Kidney epithelial cell (primary cell): ENCODE measurements around the gene CD177. TPM values are rescaled to one million over a fixed set of nuclear protein-coding genes. Genes with fewer than 3 reads are reported as not detected.
"Not testable (repeated sequence)": the region's sequence is repeated elsewhere in the genome, so short reads cannot be mapped to it uniquely, and the experiment has no call there.

Source experiments
- DNase-seq: peaks from one replicate; pipeline ENCODE4 v3.0.0-alpha.2; 2010; ENCODE audit warnings: low read depth
- H3K27me3 ChIP-seq: 2 replicates; pipeline ENCODE4 v1.6.0; 2011; ENCODE audit warnings: low read length; ENCODE audit not compliant: control insufficient read depth, insufficient read depth
- H3K36me3 ChIP-seq: 2 replicates; pipeline ENCODE4 v1.5.1; 2011; ENCODE audit warnings: low read length; ENCODE audit not compliant: control insufficient read depth, insufficient read depth
- H3K4me3 ChIP-seq: 2 replicates; pipeline ENCODE4 v1.5.1; 2011; ENCODE audit warnings: low read depth, mild to moderate bottlenecking, control low read depth, low read length
- total RNA-seq: library from RNA; depleted of rRNA; stranded (reverse); fragments of >200 nt; gene quantifications from 2 replicates; pipeline ENCODE4 v1.2.3, GENCODE V29; 2015
- TF ChIP-seq, protein P1 (sequence below): IDR thresholded peaks from 2 replicates; pipeline ENCODE4 v1.5.1; 2011; ENCODE audit warnings: mild to moderate bottlenecking, moderate library complexity, low read length, control low read depth, inconsistent platforms; ENCODE audit not compliant: insufficient read depth, poor library complexity, severe bottlenecking

CD177 gene
- total RNA-seq, 1 donor from 2014 or later: 0.13 TPM

DNA sequence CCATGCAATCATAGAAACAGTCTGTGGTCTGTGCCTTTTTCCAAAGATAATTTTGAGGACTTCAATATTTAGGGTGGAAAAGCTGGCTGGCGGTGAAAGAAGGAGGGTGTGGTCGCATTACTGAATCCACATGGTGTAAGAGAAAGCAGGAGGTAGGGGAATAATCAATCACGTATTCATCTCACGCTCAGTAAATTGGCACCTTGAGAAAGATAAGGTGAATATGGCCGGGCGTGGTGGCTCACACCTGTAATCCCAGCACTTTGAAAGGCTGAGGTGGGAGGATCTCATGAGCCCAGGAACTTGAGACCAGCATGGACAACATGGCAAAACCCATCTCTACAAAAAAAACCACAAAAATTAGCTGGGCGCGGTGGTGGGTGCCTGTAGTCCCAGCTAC is 3.7 kb upstream of the CD177 start:
- not testable (repeated sequence) for H3K4me3 ChIP-seq, DNase-seq, H3K36me3 ChIP-seq
- peaks cover 11% of the 10 kb centered on the region for H3K27me3 ChIP-seq

DNA sequence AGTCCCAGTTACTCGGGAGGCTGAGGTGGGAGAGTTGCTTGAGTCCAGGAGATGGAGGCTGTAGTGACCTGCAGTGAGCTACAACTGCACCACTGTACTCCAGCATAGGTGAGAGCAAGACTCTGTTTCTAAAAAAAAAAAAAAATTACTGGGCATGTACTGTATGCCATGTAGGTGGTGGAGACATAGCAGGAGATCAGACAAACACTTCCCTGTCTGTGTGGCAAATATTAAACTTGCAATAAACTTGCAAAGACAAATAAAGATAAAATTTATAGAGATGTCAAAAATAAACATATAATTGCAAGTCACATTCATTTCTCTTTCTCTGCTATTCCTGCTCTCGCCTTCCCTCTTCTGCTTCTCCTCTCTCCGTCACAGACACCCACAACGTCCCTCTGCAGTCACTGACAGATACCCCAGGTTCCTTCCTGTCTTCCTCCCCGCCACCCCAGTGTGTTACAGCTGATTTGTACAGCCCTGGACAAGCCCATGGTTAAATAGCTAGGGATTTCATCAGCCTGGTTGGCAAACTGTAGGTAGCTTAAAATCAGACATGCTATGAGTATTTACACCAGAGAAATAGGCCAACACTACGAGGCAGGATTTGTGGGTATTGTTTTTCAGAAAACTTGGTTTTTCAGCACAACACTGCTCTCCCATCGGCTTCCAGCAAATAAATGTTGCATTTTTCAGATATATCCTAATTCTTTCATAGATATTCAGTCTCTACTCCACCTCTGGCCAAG is 1.3 kb upstream of the CD177 start:
- no peak for DNase-seq
- H3K36me3 ChIP-seq: no peaks in the 10 kb centered on the region
- no peak overlapping the region for H3K4me3 ChIP-seq
- H3K27me3 ChIP-seq: peaks cover 11% of the 10 kb centered on the region
- TF ChIP-seq, protein P1, sequence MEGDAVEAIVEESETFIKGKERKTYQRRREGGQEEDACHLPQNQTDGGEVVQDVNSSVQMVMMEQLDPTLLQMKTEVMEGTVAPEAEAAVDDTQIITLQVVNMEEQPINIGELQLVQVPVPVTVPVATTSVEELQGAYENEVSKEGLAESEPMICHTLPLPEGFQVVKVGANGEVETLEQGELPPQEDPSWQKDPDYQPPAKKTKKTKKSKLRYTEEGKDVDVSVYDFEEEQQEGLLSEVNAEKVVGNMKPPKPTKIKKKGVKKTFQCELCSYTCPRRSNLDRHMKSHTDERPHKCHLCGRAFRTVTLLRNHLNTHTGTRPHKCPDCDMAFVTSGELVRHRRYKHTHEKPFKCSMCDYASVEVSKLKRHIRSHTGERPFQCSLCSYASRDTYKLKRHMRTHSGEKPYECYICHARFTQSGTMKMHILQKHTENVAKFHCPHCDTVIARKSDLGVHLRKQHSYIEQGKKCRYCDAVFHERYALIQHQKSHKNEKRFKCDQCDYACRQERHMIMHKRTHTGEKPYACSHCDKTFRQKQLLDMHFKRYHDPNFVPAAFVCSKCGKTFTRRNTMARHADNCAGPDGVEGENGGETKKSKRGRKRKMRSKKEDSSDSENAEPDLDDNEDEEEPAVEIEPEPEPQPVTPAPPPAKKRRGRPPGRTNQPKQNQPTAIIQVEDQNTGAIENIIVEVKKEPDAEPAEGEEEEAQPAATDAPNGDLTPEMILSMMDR: no peak

DNA sequence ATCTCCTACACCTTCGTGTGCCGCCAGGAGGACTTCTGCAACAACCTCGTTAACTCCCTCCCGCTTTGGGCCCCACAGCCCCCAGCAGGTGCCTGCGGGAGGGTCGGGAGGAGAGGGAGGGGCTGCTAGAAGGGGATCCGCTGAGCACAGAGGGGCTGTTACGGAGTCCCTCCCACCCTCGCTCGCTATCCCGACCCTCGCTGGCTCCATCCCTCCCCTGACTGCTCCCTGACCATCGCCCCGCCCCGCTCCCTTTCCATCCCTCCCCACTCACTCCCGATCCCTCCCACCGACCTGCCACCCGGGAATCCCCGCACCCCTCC is 780 bp downstream of the CD177 start:
- TF ChIP-seq, protein P1: no peak
- Histone ChIP-seq H3K4me3 (no peak overlapping the region), H3K36me3 (no peaks in the 10 kb centered on the region), H3K27me3 (peaks cover 11% of the 10 kb centered on the region)
- no peak for DNase-seq

- not testable (repeated sequence) for H3K36me3 ChIP-seq, DNase-seq, H3K4me3 ChIP-seq
- peaks cover 11% of the 10 kb centered on the region for H3K27me3 ChIP-seq
Measured at GRCh38 chr19:43356749-43357148, 3.3 kb downstream of the CD177 start.

- H3K27me3 ChIP-seq: no peaks in the 10 kb centered on the region
- no peaks in the 10 kb centered on the region for H3K36me3 ChIP-seq
- H3K4me3 ChIP-seq: no peak overlapping the region
- no peak for DNase-seq
- TF ChIP-seq, protein P1: no peak
Measured at GRCh38 chr19:43362179-43362578, 8.7 kb downstream of the CD177 start.

DNA sequence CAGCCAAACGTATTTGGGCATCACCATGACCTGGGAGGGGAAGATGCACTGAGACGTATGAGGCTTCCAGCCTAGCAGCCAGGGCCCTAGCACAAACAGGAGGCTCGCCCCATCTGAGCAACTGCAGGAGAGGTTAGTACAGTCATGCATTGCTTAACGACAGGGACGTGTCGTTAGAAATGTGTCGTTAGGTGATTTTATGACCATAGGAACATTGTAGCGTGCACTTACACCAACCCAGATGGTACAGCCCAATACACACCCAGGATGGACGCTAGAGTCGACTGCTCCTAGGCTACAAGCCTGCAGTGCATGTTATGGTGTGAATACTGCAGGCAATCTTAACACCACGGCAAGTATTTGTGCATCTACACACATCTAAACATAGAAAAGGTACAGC is 9.3 kb downstream of the CD177 start:
- no peaks in the 10 kb centered on the region for H3K36me3 ChIP-seq
- TF ChIP-seq, protein P1: no peak
- no peak for DNase-seq

GRCh38 chr19:43365677-43366076 is 12.2 kb downstream of the CD177 start:
- DNase-seq, H3K27me3 ChIP-seq, H3K36me3 ChIP-seq, H3K4me3 ChIP-seq: not testable (repeated sequence)

More for the DNA sequence above, 9.3 kb downstream of the CD177 start:
- no peak overlapping the region for H3K4me3 ChIP-seq
- H3K27me3 ChIP-seq: no peaks in the 10 kb centered on the region
